ENCODE results near the gene SLC22A14. TPM values are rescaled to one million over a fixed set of nuclear protein-coding genes. Genes with fewer than 3 reads are reported as not detected.

The SLC22A14 gene
- total RNA-seq, 1 experiment from 2014 or later = not detected

- Histone ChIP-seq H3K56ac (ENCODE audit: insufficient read length, low read depth, low read length) (no peak overlapping the region), H4K20me1 (ENCODE audit: control insufficient read depth, insufficient read depth, insufficient read length) (peaks cover 3% of the 10 kb centered on the region), H2BK12ac (ENCODE audit: insufficient read length, low read depth, low read length) (no peak overlapping the region), H3K9ac (ENCODE audit: extremely low read depth, insufficient read length, low read length) (no peak overlapping the region), H2BK5ac (ENCODE audit: insufficient read length, low read length) (no peak overlapping the region), H3K23ac (ENCODE audit: insufficient read length, low read depth, low read length) (no peak overlapping the region), H3K79me2 (ENCODE audit: insufficient read depth, low read length) (no peaks in the 10 kb centered on the region), H3K27ac (ENCODE audit: insufficient read length, low read depth, low read length) (no peak overlapping the region), H3K18ac (ENCODE audit: insufficient read length, low read depth, low read length) (no peak overlapping the region), H2BK15ac (ENCODE audit: low read depth, low read length) (no peak overlapping the region), H3K9me3 (ENCODE audit: control insufficient read depth, low read depth, low read length) (no peaks in the 10 kb centered on the region), H3K4ac (ENCODE audit: low read depth, low read length) (no peak overlapping the region), H2AFZ (ENCODE audit: low read length) (no peak overlapping the region), H3K23me2 (ENCODE audit: insufficient read length, low read depth, low read length, poor library complexity, severe bottlenecking) (no peaks in the 10 kb centered on the region), H4K5ac (ENCODE audit: insufficient read length, low read depth, low read length) (no peak overlapping the region), H2BK20ac (ENCODE audit: low read depth, low read length, poor library complexity, severe bottlenecking) (no peak overlapping the region), H3T11ph (ENCODE audit: low read length) (no peak overlapping the region), H2BK120ac (ENCODE audit: low read depth, low read length, poor library complexity, severe bottlenecking) (no peak overlapping the region), H4K91ac (ENCODE audit: insufficient read length, low read depth, low read length) (no peak overlapping the region), H3K79me1 (ENCODE audit: insufficient read depth, low read depth, low read length, poor library complexity, severe bottlenecking) (no peaks in the 10 kb centered on the region), H3K4me1 (ENCODE audit: insufficient read depth, low read length) (no peaks in the 10 kb centered on the region; the same call in 1 of the 2 replicates), H3K14ac (ENCODE audit: insufficient read depth, low read length) (no peak overlapping the region), H3K4me2 (ENCODE audit: insufficient read depth, insufficient read length, low read length) (no peak overlapping the region), H2AK5ac (ENCODE audit: insufficient read length, low read length) (no peak overlapping the region), H3K27me3 (ENCODE audit: insufficient read depth, low read length) (no peaks in the 10 kb centered on the region), H4K8ac (replicated peaks; ENCODE audit: insufficient read length, low read depth, low read length) (no peak overlapping the region)
- TF ChIP-seq CTCF (conservative IDR thresholded peaks at IDR 0.05) = no peak
- no peaks in the 10 kb centered on the region for H3K36me3 Mint-ChIP-seq (ENCODE audit: insufficient read depth in 1 of 3, low read depth in 3 of 3)
- peaks cover 20 to 27% of the 10 kb centered on the region in 2 experiments for H3K4me1 Mint-ChIP-seq
- DNase-seq = no peak
- peak overlapping the region in 1 of 3 experiments; percentile 87; a peak in 2 of 7 replicates for H3K27ac Mint-ChIP-seq
- no CpG with 5 or more reads among the region's 1 CpG for WGBS (ENCODE audit: extremely low coverage, insufficient read length, low lambda C conversion rate)
- no peaks in the 10 kb centered on the region for H3K27me3 Mint-ChIP-seq (ENCODE audit: low read depth)
- H3K9me3 Mint-ChIP-seq = no peaks in the 10 kb centered on the region
- H3K4me3 Mint-ChIP-seq = no peak overlapping the region
Measured at GRCh38 chr3:38264779-38265178, 17.3 kb upstream of the SLC22A14 start.

All from H9 (cell line).